Activated naive CD4-positive, alpha-beta T cell (primary cell): Measurements from ENCODE around the gene ELAC1.
"Not testable (repeated sequence)": the region's sequence is repeated elsewhere in the genome, so short reads cannot be mapped to it uniquely, and the experiment has no call there.

Experiments
- DNase-seq, 4 experiments: peaks; one replicate each; lab custom pipeline; 2025; lab: John Stamatoyannopoulos, UW

The ELAC1 gene

GRCh38 chr18:50967714-50968661 is at the start of gene ELAC1:
Gene ELAC1, plus strand, starts transcription at chr18:50968040. Its CDS starts 6,365 bp downstream, at chr18:50974405.
- DNase-seq, result peak; percentile 18 to 56 (median 40)

GRCh38 chr18:50918153-50918552 is 49.7 kb upstream of the ELAC1 start:
- no peak for DNase-seq

GRCh38 chr18:50924372-50924771 is 43.5 kb upstream of the ELAC1 start:
- DNase-seq, result no peak

- no peak for DNase-seq
Observed at GRCh38 chr18:50926521-50926920, 41.3 kb upstream of the ELAC1 start.

GRCh38 chr18:50928551-50928950 is 39.3 kb upstream of the ELAC1 start:
- no peak for DNase-seq

GRCh38 chr18:50933684-50934083 is 34.2 kb upstream of the ELAC1 start:
- no peak for DNase-seq

- DNase-seq, result no peak
Observed at GRCh38 chr18:50934545-50935211, 33.2 kb upstream of the ELAC1 start.

GRCh38 chr18:50935493-50936191 is 32.2 kb upstream of the ELAC1 start:
- DNase-seq, result no peak

- no peak for DNase-seq
Observed at GRCh38 chr18:50937183-50937582, 30.7 kb upstream of the ELAC1 start.

GRCh38 chr18:50938912-50939311 is 28.9 kb upstream of the ELAC1 start:
- no peak for DNase-seq

GRCh38 chr18:50944245-50944932 is 23.5 kb upstream of the ELAC1 start:
- no peak for DNase-seq

GRCh38 chr18:50945918-50946317 is 21.9 kb upstream of the ELAC1 start:
- not testable (repeated sequence) for DNase-seq

- no peak for DNase-seq
Observed at GRCh38 chr18:50947899-50948298, 19.9 kb upstream of the ELAC1 start.

- DNase-seq, result no peak
Observed at GRCh38 chr18:50949185-50949584, 18.7 kb upstream of the ELAC1 start.

- no peak for DNase-seq
Observed at GRCh38 chr18:50950626-50951025, 17.2 kb upstream of the ELAC1 start.

GRCh38 chr18:50953822-50954221 is 14.0 kb upstream of the ELAC1 start:
- DNase-seq, result no peak

- no peak for DNase-seq
Observed at GRCh38 chr18:50955253-50955652, 12.6 kb upstream of the ELAC1 start.

- DNase-seq, result no peak
Observed at GRCh38 chr18:50956116-50956515, 11.7 kb upstream of the ELAC1 start.

- no peak for DNase-seq
Observed at GRCh38 chr18:50961974-50962373, 5.9 kb upstream of the ELAC1 start.

- no peak for DNase-seq
Observed at GRCh38 chr18:50969448-50969847, 1.6 kb downstream of the ELAC1 start.

GRCh38 chr18:50970006-50970405 is 2.2 kb downstream of the ELAC1 start:
- DNase-seq, result no peak

GRCh38 chr18:50972404-50972803 is 4.6 kb downstream of the ELAC1 start:
- not testable (repeated sequence) for DNase-seq
